ENCODE data around the gene MCTP1.

DNA sequence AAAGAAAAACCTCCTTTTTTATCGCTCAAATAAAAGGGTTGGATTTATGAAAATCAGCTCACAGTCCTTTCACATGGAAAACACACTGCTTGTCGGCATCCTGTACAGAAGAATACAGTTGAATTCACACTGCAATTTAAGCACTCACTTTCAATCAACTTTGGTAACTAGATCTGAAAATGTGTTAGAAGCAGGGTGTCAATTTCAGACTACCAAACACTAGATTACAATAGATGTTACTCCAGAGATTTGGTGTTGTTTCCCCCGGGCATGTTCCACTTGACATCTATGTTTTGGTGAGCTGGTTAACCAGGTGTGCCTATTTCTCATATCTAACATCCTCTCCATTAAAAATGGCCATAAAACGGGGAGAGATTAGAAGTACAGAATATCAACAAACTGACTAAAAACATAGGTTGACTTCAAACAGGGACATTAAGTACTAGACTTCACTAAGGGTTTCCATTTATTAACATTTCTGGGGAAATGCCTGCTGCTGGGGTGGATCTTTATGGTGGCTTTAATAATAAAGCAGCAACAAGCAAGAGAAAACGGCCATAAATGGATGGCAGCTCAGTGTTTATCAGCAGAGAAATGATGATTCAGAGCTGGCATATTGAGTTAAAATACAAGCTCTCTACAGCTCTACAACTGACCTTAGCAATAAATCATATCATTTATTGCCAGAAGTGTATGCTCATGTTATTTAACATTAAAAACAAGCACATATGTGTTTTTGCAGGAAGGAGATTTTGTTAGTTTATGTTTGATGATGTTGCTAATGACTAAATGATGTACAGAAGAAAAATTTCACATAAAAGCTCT, 507.6 kb downstream of the MCTP1 start:
- no peak for TF ChIP-seq EZH2 (IDR thresholded peaks at IDR 0.05; ENCODE audit: borderline replicate concordance, low read length)
- TF ChIP-seq, protein P1, sequence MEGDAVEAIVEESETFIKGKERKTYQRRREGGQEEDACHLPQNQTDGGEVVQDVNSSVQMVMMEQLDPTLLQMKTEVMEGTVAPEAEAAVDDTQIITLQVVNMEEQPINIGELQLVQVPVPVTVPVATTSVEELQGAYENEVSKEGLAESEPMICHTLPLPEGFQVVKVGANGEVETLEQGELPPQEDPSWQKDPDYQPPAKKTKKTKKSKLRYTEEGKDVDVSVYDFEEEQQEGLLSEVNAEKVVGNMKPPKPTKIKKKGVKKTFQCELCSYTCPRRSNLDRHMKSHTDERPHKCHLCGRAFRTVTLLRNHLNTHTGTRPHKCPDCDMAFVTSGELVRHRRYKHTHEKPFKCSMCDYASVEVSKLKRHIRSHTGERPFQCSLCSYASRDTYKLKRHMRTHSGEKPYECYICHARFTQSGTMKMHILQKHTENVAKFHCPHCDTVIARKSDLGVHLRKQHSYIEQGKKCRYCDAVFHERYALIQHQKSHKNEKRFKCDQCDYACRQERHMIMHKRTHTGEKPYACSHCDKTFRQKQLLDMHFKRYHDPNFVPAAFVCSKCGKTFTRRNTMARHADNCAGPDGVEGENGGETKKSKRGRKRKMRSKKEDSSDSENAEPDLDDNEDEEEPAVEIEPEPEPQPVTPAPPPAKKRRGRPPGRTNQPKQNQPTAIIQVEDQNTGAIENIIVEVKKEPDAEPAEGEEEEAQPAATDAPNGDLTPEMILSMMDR (conservative IDR thresholded peaks at IDR 0.05 in 1 of 2, IDR thresholded peaks at IDR 0.05 in 1 of 2; ENCODE audit: extremely low read depth in 1 of 2, insufficient read depth in 1 of 2, low read depth in 1 of 2, low read length in 2 of 2), result no peak

All from mammary epithelial cell (primary cell).